Right ventricle myocardium inferior (tissue), 1 donor: ENCODE results near the gene FGGY. TPM values are rescaled to one million over a fixed set of nuclear protein-coding genes. Genes with fewer than 3 reads are reported as not detected.

Experiments
- microRNA-seq: library from miRNA; unstranded; fragments of <30 nt; microRNA quantifications from one replicate; pipeline ENCODE4 v1.2.0, GENCODE V29; 2020
- total RNA-seq: library from RNA; stranded (reverse); fragmentation: NEBNext Ultra II Directional; extraction: Animal tissue kit (Norgen Biotek cat#: 25700); gene quantifications from one replicate; pipeline ENCODE4 v1.2.1, GENCODE V29; 2021
- donor health status: DM: no; HTN: yes; CAD: no; lungs with severe emphysema.

FGGY gene
- total RNA-seq, 1 donor from 2014 or later, result 28.5 TPM

Small RNA genes lying within 50 kb of the gene (microRNA-seq; reads per million reads assigned to microRNA genes)
- gene MIR4711, result not detected
